Esophagus (tissue), 2 donors: ENCODE results near the gene PROZ. TPM values are rescaled to one million over a fixed set of nuclear protein-coding genes. Genes with fewer than 3 reads are reported as not detected.

ENCODE experiments used
- H3K27ac ChIP-seq, 2 donors: one replicate each; pipeline ENCODE4 v1.5.1; 2013; ENCODE audit warnings: low read depth in 2 of 2, mild to moderate bottlenecking in 2 of 2, inconsistent platforms in 1 of 2, low read length in 1 of 2, moderate library complexity in 1 of 2
- H3K27me3 ChIP-seq, 2 donors: one replicate each; pipeline ENCODE4 v1.6.1; 2013; ENCODE audit warnings: low read length in 2 of 2, control low read depth in 1 of 2, mild to moderate bottlenecking in 1 of 2; ENCODE audit not compliant: insufficient read depth in 2 of 2, control insufficient read depth in 1 of 2
- H3K36me3 ChIP-seq, 2 donors: one replicate each; pipeline ENCODE4 v1.6.1; 2013; ENCODE audit warnings: low read length in 1 of 2; ENCODE audit not compliant: control insufficient read depth in 2 of 2, insufficient read depth in 2 of 2
- H3K4me1 ChIP-seq, 2 donors: one replicate each; pipeline ENCODE4 v1.6.1; 2013; ENCODE audit warnings: low read length in 1 of 2; ENCODE audit not compliant: control insufficient read depth in 2 of 2, insufficient read depth in 2 of 2
- H3K4me3 ChIP-seq, 2 donors: one replicate each; pipeline ENCODE4 v1.5.1; 2013; ENCODE audit warnings: low read length in 2 of 2, mild to moderate bottlenecking in 2 of 2, low read depth in 1 of 2, moderate library complexity in 1 of 2
- H3K9me3 ChIP-seq, 2 donors: one replicate each; pipeline ENCODE4 v1.6.1; 2013; ENCODE audit warnings: mild to moderate bottlenecking in 2 of 2, low read depth in 1 of 2, low read length in 1 of 2, moderate library complexity in 1 of 2; ENCODE audit not compliant: control insufficient read depth in 2 of 2, insufficient read depth in 1 of 2
- WGBS, 2 donors: extraction: QIAGEN DNeasy Blood & Tissue Kit; methylation state at CpG; one replicate each; pipeline ENCODE4 v1.1.7; 2013; 5-methylcytosine and 5-hydroxymethylcytosine counted together
- polyA plus RNA-seq, 2 donors: library from polyadenylated mRNA; stranded (reverse); fragments of 200-250 nt; gene quantifications; one replicate each; pipeline ENCODE4 v1.2.3, GENCODE V29; 2013
- donor health status: healthy with polysubstance abuse.
- donor health status: Bipolar disorder and iron deficiency.

The PROZ gene
- polyA plus RNA-seq, 2 donors = not detected

GRCh38 chr13:113176280-113176679 is 17.8 kb downstream of the PROZ start:
- no peaks in the 10 kb centered on the region for H3K27me3 ChIP-seq
- peak overlapping the region in 1 of 2 donors; percentile 69 for H3K27ac ChIP-seq
- H3K4me1 ChIP-seq = no peaks in the 10 kb centered on the region
- H3K9me3 ChIP-seq = no peaks in the 10 kb centered on the region
- peaks cover 13 to 39% of the 10 kb centered on the region in 2 donors for H3K36me3 ChIP-seq
- H3K4me3 ChIP-seq = no peak overlapping the region
- WGBS, 2 donors = 63 to 65% methylated on average over 5 of the region's 5 CpGs

GRCh38 chr13:113176822-113177221 is 18.4 kb downstream of the PROZ start:
- WGBS, 2 donors = 96 to 98% methylated on average over 14 of the region's 14 CpGs
- H3K36me3 ChIP-seq = peaks cover 13 to 35% of the 10 kb centered on the region in 2 donors

GRCh38 chr13:113178070-113178895 is 19.8 kb downstream of the PROZ start:
- H3K36me3 ChIP-seq = peaks cover 13 to 35% of the 10 kb centered on the region in 2 donors
- no peaks in the 10 kb centered on the region for H3K9me3 ChIP-seq
- WGBS, 2 donors = 81 to 82% methylated on average over 25 of the region's 25 CpGs
- H3K27ac ChIP-seq = no peak overlapping the region
- H3K4me3 ChIP-seq = no peak overlapping the region
- no peaks in the 10 kb centered on the region for H3K4me1 ChIP-seq
- H3K27me3 ChIP-seq = no peaks in the 10 kb centered on the region

More at GRCh38 chr13:113176822-113177221, 18.4 kb downstream of the PROZ start:
- no peaks in the 10 kb centered on the region for H3K4me1 ChIP-seq
- no peak overlapping the region for H3K27ac ChIP-seq
- H3K27me3 ChIP-seq = no peaks in the 10 kb centered on the region
- H3K9me3 ChIP-seq = no peaks in the 10 kb centered on the region
- no peak overlapping the region for H3K4me3 ChIP-seq

- H3K36me3 ChIP-seq = peaks cover 13 to 37% of the 10 kb centered on the region in 2 donors
- no peaks in the 10 kb centered on the region for H3K4me1 ChIP-seq
- H3K4me3 ChIP-seq = no peak overlapping the region
- no peaks in the 10 kb centered on the region for H3K9me3 ChIP-seq
- no peaks in the 10 kb centered on the region for H3K27me3 ChIP-seq
- 78 to 79% methylated on average over 3 of the region's 3 CpGs for WGBS, 2 donors
- no peak overlapping the region for H3K27ac ChIP-seq
Observed at GRCh38 chr13:113178896-113179167, 20.4 kb downstream of the PROZ start.

GRCh38 chr13:113179374-113180230 is 21.2 kb downstream of the PROZ start:
- WGBS, 2 donors = 86 to 88% methylated on average over 28 of the region's 28 CpGs
- H3K27ac ChIP-seq = no peak overlapping the region

GRCh38 chr13:113182046-113182445 is 23.6 kb downstream of the PROZ start:
- Histone ChIP-seq H3K27ac (no peak overlapping the region), H3K4me3 (no peak overlapping the region), H3K9me3 (no peaks in the 10 kb centered on the region), H3K4me1 (no peaks in the 10 kb centered on the region), H3K27me3 (no peaks in the 10 kb centered on the region), H3K36me3 (peaks cover 10 to 28% of the 10 kb centered on the region in 2 donors)
- 82 to 86% methylated on average over 4 of the region's 4 CpGs for WGBS, 2 donors

More at GRCh38 chr13:113179374-113180230, 21.2 kb downstream of the PROZ start:
- H3K36me3 ChIP-seq = peaks cover 13 to 37% of the 10 kb centered on the region in 2 donors
- no peaks in the 10 kb centered on the region for H3K9me3 ChIP-seq
- no peaks in the 10 kb centered on the region for H3K4me1 ChIP-seq
- H3K4me3 ChIP-seq = no peak overlapping the region
- no peaks in the 10 kb centered on the region for H3K27me3 ChIP-seq

GRCh38 chr13:113183450-113184129 is 25.1 kb downstream of the PROZ start:
- Histone ChIP-seq H3K36me3 (peaks cover 7 to 28% of the 10 kb centered on the region in 2 donors), H3K27me3 (no peaks in the 10 kb centered on the region), H3K4me3 (no peak overlapping the region), H3K27ac (no peak overlapping the region), H3K4me1 (no peaks in the 10 kb centered on the region), H3K9me3 (no peaks in the 10 kb centered on the region)
- 86 to 88% methylated on average over 14 of the region's 14 CpGs for whole genome bisulfite sequencing, 2 donors

GRCh38 chr13:113184568-113185440 is 26.4 kb downstream of the PROZ start:
- no peak overlapping the region for H3K27ac ChIP-seq
- 86% methylated on average over 22 of the region's 22 CpGs for WGBS, 2 donors
- H3K4me3 ChIP-seq = no peak overlapping the region
- no peaks in the 10 kb centered on the region for H3K9me3 ChIP-seq
- H3K36me3 ChIP-seq = peaks cover 2 to 17% of the 10 kb centered on the region in 2 donors
- H3K4me1 ChIP-seq = no peaks in the 10 kb centered on the region
- no peaks in the 10 kb centered on the region for H3K27me3 ChIP-seq
